Measurements from ENCODE around the gene CD82. TPM values are rescaled to one million over a fixed set of nuclear protein-coding genes. Genes with fewer than 3 reads are reported as not detected.

Gene CD82
- total and polyA plus RNA-seq, 11 donors: 20.1 to 76.2 (median 37.3) TPM

GRCh38 chr11:44600261-44600660 lies 34.8 kb downstream of the CD82 start:
- H3K27me3 ChIP-seq: no peaks in the 10 kb centered on the region
- H3K4me3 ChIP-seq: no peak overlapping the region
- H3K27ac ChIP-seq: no peak overlapping the region
- ATAC-seq: no peak
- H3K4me1 ChIP-seq: peaks cover 0 to 74% (median 48%) of the 10 kb centered on the region in 12 donors
- WGBS, 4 donors: 89 to 91% (median 91%) methylated on average over 7 of the region's 7 CpGs
- intact Hi-C loops (cut with DNase I): loop anchor here in 3 of 10 donors (5.0 kb wide), 1 partner anchor 33 kb away; the partner anchor contains the start of gene CD82 (in 3 of the 3)
- DNase-seq: no peak
- H3K9me3 ChIP-seq: no peaks in the 10 kb centered on the region
- no peak for TF ChIP-seq POLR2A (IDR thresholded peaks at IDR 0.05)
- H3K36me3 ChIP-seq: peaks cover 0 to 10% (median 4%) of the 10 kb centered on the region in 9 donors

- DNase-seq (peak in 3 of 5 donors; percentile 56 to 76 (median 61)), ATAC-seq (peak in 3 of 4 donors; percentile 23 to 53 (median 48))
- Histone ChIP-seq H3K27ac (peak overlapping the region in 3 of 12 donors; percentile 6 to 61 (median 25)), H3K27me3 (no peaks in the 10 kb centered on the region), H3K36me3 (peaks cover 0 to 16% (median 7%) of the 10 kb centered on the region in 9 donors), H3K4me3 (no peak overlapping the region), H3K9me3 (no peaks in the 10 kb centered on the region), H3K4me1 (peaks cover 0 to 69% (median 44%) of the 10 kb centered on the region in 12 donors)
- intact Hi-C loops (cut with DNase I): loop anchor here in 3 of 10 donors (5.0 kb wide), 1 partner anchor 34 kb away; the partner anchor contains the start of gene CD82 (in 3 of the 3)
- TF ChIP-seq POLR2A (IDR thresholded peaks at IDR 0.05) (no peak), CTCF (IDR thresholded peaks at IDR 0.05) (no peak)
- WGBS, 4 donors: 59 to 75% (median 66%) methylated on average over 9 to 10 of the region's 10 CpGs
Observed at GRCh38 chr11:44600839-44601383, 35.4 kb downstream of the CD82 start.

GRCh38 chr11:44601471-44602370 lies 36.3 kb downstream of the CD82 start:
- intact Hi-C loops (cut with DNase I): loop anchor here in 3 of 10 donors (5.0 kb wide), 1 partner anchor 34 kb away; the partner anchor contains the start of gene CD82 (in 3 of the 3)
- peak overlapping the region in 5 of 12 donors; percentile 6 to 61 (median 50) for H3K27ac ChIP-seq
- H3K4me1 ChIP-seq: peaks cover 0 to 61% (median 36%) of the 10 kb centered on the region in 12 donors

More at GRCh38 chr11:44601471-44602370, 36.3 kb downstream of the CD82 start:
- TF ChIP-seq CTCF (IDR thresholded peaks at IDR 0.05) (no peak), POLR2A (IDR thresholded peaks at IDR 0.05) (no peak)
- DNase-seq (no peak), ATAC-seq (peak in 3 of 4 donors; percentile 4 to 26 (median 5))
- WGBS, 4 donors: 71 to 77% (median 73%) methylated on average over 12 to 14 of the region's 14 CpGs
- H3K36me3 ChIP-seq: peaks cover 0 to 23% (median 7%) of the 10 kb centered on the region in 9 donors
- no peaks in the 10 kb centered on the region for H3K9me3 ChIP-seq
- no peak overlapping the region for H3K4me3 ChIP-seq
- H3K27me3 ChIP-seq: no peaks in the 10 kb centered on the region
